K562 (cell line): ENCODE results near the gene LYSMD4. TPM values are rescaled to one million over a fixed set of nuclear protein-coding genes. Genes with fewer than 3 reads are reported as not detected.

Experiments
- CBX8 ChIP-seq: fragments of 200-600 bp; sonication (generic); IDR thresholded peaks from 2 replicates; pipeline ENCODE4 v1.6.1; 2012; ENCODE audit warnings: borderline replicate concordance, mixed run types, low read depth, mild to moderate bottlenecking, moderate library complexity, mixed read lengths, low read length, control low read depth, inconsistent platforms; ENCODE audit not compliant: poor library complexity, severe bottlenecking; ENCODE audit errors: extremely low read depth
- E2F4 ChIP-seq: sonication (generic); formaldehyde crosslinking; IDR thresholded peaks from 2 replicates; pipeline ENCODE4 v1.8.0; 2022; ENCODE audit warnings: mild to moderate bottlenecking, low read depth, missing genetic modification reagents
- ELK1 ChIP-seq: sonication (generic); formaldehyde crosslinking; IDR thresholded peaks from 2 replicates; pipeline ENCODE4 v1.8.1; 2022; ENCODE audit warnings: missing genetic modification reagents
- ESRRB ChIP-seq: fragments of 250-450 bp; sonication (Bioruptor Pico); IDR thresholded peaks from 2 replicates; pipeline ENCODE4 v1.5.0; 2020; ENCODE audit warnings: mild to moderate bottlenecking, moderate library complexity, borderline replicate concordance
- GABPB2 ChIP-seq: fragments of 250-450 bp; sonication (Bioruptor Pico); conservative IDR thresholded peaks from 2 replicates; pipeline ENCODE4 v1.5.1; 2021; ENCODE audit warnings: mild to moderate bottlenecking
- HOXB6 ChIP-seq: fragments of 250-450 bp; sonication (Bioruptor Pico); IDR thresholded peaks from 2 replicates; pipeline ENCODE4 v1.5.1; 2022; ENCODE audit warnings: mild to moderate bottlenecking, borderline replicate concordance
- NELFE ChIP-seq: IDR thresholded peaks from 2 replicates; pipeline ENCODE4 v1.6.1; 2011; ENCODE audit warnings: mild to moderate bottlenecking; ENCODE audit not compliant: insufficient read depth, insufficient read length
- NFE2 ChIP-seq: IDR thresholded peaks from 2 replicates; pipeline ENCODE4 v1.6.1; 2014; ENCODE audit warnings: antibody characterized with exemption, low read depth
- RREB1 ChIP-seq: fragments of 250-450 bp; sonication (Bioruptor Pico); IDR thresholded peaks from 2 replicates; pipeline ENCODE4 v1.4.0; 2020
- TRIM24 ChIP-seq, 2 experiments: fragments of 450-650 bp; IDR thresholded peaks; 2 replicates each; pipeline ENCODE4 v1.6.1; 2016
- USF1 ChIP-seq: sonication (generic); formaldehyde crosslinking; IDR thresholded peaks from 2 replicates; pipeline ENCODE4 v1.9.0; 2022; ENCODE audit warnings: mild to moderate bottlenecking, missing genetic modification reagents
- VEZF1 ChIP-seq: fragments of 200-800 bp; sonication (Bioruptor generic); IDR thresholded peaks from 2 replicates; pipeline ENCODE4 v1.6.1; 2017; ENCODE audit warnings: missing genetic modification characterization, missing compliant biosample characterization
- XRCC5 ChIP-seq: fragments of 200-400 bp; formaldehyde crosslinking; IDR thresholded peaks from 2 replicates; pipeline ENCODE4 v1.6.1; 2017; ENCODE audit warnings: low read depth, mild to moderate bottlenecking, low read length
- ZNF324 ChIP-seq: fragments of 250-450 bp; sonication (Bioruptor Pico); IDR thresholded peaks from 2 replicates; pipeline ENCODE4 v1.4.0; 2020; ENCODE audit warnings: mild to moderate bottlenecking
- ZNF584 ChIP-seq: fragments of 200-800 bp; sonication (Bioruptor generic); IDR thresholded peaks from 2 replicates; pipeline ENCODE4 v1.6.1; 2016; ENCODE audit warnings: low read depth, mild to moderate bottlenecking, missing genetic modification characterization, missing compliant biosample characterization
- ZNF699 ChIP-seq: fragments of 250-450 bp; sonication (Bioruptor Pico); IDR thresholded peaks from 2 replicates; pipeline ENCODE4 v1.8.0; 2021; ENCODE audit warnings: mild to moderate bottlenecking, moderate library complexity; ENCODE audit not compliant: insufficient replicate concordance
- polyA plus RNA-seq, 8 experiments: library from polyadenylated mRNA; depleted of rRNA in 4 of 8; stranded (reverse) in 5 of 8; unstranded in 3 of 8; fragments of >200 nt; fragmentation: Nextera tagmentation in 2 of 8; fragmentation: Illumina TruSeq in 1 of 8; extraction: Ambion mirVana in 2 of 8; extraction: Trizol in 1 of 8; gene quantifications; 2 replicates each; pipeline versions ENCODE4 v1.2.1 to v1.2.3, GENCODE V29; 2011 to 2014; ENCODE audit warnings: inconsistent platforms in 1 of 8, missing spikeins in 1 of 8
- total RNA-seq, 7 experiments: library from RNA; depleted of rRNA in 6 of 7; stranded (reverse); fragments of >200 nt in 6 of 7; fragmentation: Illumina TruSeq in 2 of 7; extraction: Trizol in 2 of 7; gene quantifications; 2 replicates each; pipeline versions ENCODE4 v1.2.1 to v1.2.3, GENCODE V29; 2011 to 2021; ENCODE audit warnings: low replicate concordance in 1 of 7

The LYSMD4 gene
- total and polyA plus RNA-seq, 9 of the 15 experiments (the other 6 are each of a cell fraction or from before 2014, with no cell fraction given), result 0.46 to 3.1 (median 2.0) TPM

GRCh38 chr15:99703603-99704443 lies 29.4 kb downstream of the LYSMD4 start (continued):
- TF ChIP-seq RREB1, result no peak
- TF ChIP-seq USF1 (CRISPR knock-in tag), result no peak
- TF ChIP-seq ELK1 (CRISPR knock-in tag), result no peak
- TF ChIP-seq E2F4 (CRISPR knock-in tag), result no peak
- TF ChIP-seq CBX8, result no peak
- no peak for TF ChIP-seq GABPB2 (CRISPR knock-in tag)
- no peak for TF ChIP-seq NFE2
- TF ChIP-seq ESRRB (CRISPR knock-in tag), result no peak
- TF ChIP-seq ZNF584 (CRISPR knock-in tag), result 0 out of 2 replicates have a peak, but pooled peaks have one; percentile 42
- no peak for TF ChIP-seq ZNF699 (CRISPR knock-in tag)
- peak; percentile 29 to 70; a peak in 1 of 4 replicates for TF ChIP-seq TRIM24 (IDR thresholded peaks at IDR 0.05)
- TF ChIP-seq NELFE, result no peak
- TF ChIP-seq ZNF324 (CRISPR knock-in tag), result no peak
- peak; percentile 33 for TF ChIP-seq VEZF1 (CRISPR knock-in tag)
- TF ChIP-seq HOXB6, result no peak
- no peak for TF ChIP-seq XRCC5
